SK-N-SH (cell line): ENCODE measurements around the gene STAT5B.

Experiments used
- CHD2 ChIP-seq: fragments of 150-350 bp; IDR thresholded peaks from 2 replicates; pipeline ENCODE4 v1.6.1; 2018; ENCODE audit warnings: low read length; ENCODE audit not compliant: partially characterized antibody
- FOSL2 ChIP-seq: IDR thresholded peaks from 2 replicates; pipeline ENCODE4 v1.4.0; 2012; ENCODE audit warnings: low read depth, mild to moderate bottlenecking, moderate library complexity, borderline replicate concordance
- GATA2 ChIP-seq: sonication (generic); formaldehyde crosslinking; IDR thresholded peaks from 2 replicates; pipeline ENCODE4 v1.5.0; 2020; ENCODE audit warnings: mild to moderate bottlenecking, missing genetic modification reagents
- MXI1 ChIP-seq: IDR thresholded peaks from 2 replicates; pipeline ENCODE4 v1.6.1; 2012; ENCODE audit warnings: mild to moderate bottlenecking, low read depth, low read length, improper control_type of control experiment
- POLR2AphosphoS5 ChIP-seq: IDR thresholded peaks from 2 replicates; pipeline ENCODE4 v1.6.1; 2012; ENCODE audit warnings: low read depth, low read length
- RAD21 ChIP-seq: IDR thresholded peaks from 2 replicates; pipeline ENCODE4 v1.6.1; 2012; ENCODE audit warnings: mild to moderate bottlenecking, low read length
- RCOR1 ChIP-seq: fragments of 150-350 bp; IDR thresholded peaks from 2 replicates; pipeline ENCODE4 v1.6.1; 2017; ENCODE audit warnings: antibody characterized with exemption, low read length
- RFX5 ChIP-seq: IDR thresholded peaks from 2 replicates; pipeline ENCODE4 v1.6.1; 2012; ENCODE audit warnings: mild to moderate bottlenecking, improper control_type of control experiment, low read length
- SIN3A ChIP-seq: IDR thresholded peaks from 2 replicates; pipeline ENCODE4 v1.6.1; 2012; ENCODE audit warnings: low read depth, mild to moderate bottlenecking, low read length, moderate library complexity, borderline replicate concordance
- SMC3 ChIP-seq: IDR thresholded peaks from 2 replicates; pipeline ENCODE4 v1.6.1; 2012; ENCODE audit warnings: low read depth, low read length, improper control_type of control experiment
- TAF1 ChIP-seq: IDR thresholded peaks from 2 replicates; pipeline ENCODE4 v1.6.1; 2012; ENCODE audit warnings: low read depth, mild to moderate bottlenecking, low read length, moderate library complexity, borderline replicate concordance
- TF ChIP-seq, protein P1 (sequence below): fragments of 200-600 bp; sonication (generic); IDR thresholded peaks from 2 replicates; pipeline ENCODE4 v1.6.1; 2017; ENCODE audit warnings: antibody characterized with exemption, mild to moderate bottlenecking, moderate library complexity
- TF ChIP-seq, protein P2 (sequence below): IDR thresholded peaks from 2 replicates; pipeline ENCODE4 v1.6.1; 2012; ENCODE audit warnings: mild to moderate bottlenecking, low read depth, low read length, moderate library complexity
- TF ChIP-seq, protein P3 (sequence below): IDR thresholded peaks from 2 replicates; pipeline ENCODE4 v1.4.0; 2012; ENCODE audit warnings: low read depth, borderline replicate concordance

DNA sequence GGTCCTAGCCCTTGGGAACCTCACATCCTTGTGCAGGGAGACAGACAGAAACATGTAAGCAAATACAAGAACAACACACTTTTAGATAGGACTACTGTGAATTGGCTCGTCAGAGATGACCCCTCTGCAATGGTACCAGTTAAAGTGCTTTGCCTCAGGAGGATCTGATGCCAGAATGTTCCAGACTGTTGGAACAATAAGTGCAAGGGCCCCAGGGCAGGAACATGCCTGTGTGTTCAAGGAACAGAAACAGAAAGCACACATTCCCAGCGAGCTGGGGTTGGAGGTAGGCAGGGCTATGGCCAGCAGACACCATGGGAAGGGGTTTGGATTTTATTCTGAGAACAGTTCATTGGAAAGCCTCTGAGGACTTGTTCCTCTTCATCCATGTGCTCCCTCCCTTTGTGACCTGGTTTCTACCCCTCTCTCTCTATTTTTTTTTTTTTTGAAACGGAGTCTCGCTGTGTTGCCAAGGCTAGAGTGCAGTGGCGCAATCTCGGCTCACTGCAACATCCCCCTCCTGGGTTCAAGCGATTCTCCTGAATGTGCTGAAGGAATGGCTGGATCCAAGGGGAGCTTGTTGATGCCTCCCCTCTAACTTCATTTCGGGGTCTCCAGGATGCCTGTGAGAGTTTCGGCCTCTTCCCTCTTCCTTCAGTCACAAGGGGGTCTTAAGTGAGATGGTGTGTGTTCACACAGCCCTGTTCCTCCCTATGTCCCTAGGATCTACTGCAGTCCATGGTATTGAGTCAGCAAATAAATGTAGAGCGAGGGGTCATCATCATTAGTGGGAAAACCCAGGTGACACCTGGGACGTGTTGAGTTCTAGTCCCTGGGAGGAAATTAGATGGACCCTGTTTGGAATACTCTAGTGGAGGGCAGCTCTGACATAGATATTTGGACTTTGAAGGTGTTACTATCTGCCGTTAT is 18.5 kb upstream of the STAT5B start:
- TF ChIP-seq, protein P1, sequence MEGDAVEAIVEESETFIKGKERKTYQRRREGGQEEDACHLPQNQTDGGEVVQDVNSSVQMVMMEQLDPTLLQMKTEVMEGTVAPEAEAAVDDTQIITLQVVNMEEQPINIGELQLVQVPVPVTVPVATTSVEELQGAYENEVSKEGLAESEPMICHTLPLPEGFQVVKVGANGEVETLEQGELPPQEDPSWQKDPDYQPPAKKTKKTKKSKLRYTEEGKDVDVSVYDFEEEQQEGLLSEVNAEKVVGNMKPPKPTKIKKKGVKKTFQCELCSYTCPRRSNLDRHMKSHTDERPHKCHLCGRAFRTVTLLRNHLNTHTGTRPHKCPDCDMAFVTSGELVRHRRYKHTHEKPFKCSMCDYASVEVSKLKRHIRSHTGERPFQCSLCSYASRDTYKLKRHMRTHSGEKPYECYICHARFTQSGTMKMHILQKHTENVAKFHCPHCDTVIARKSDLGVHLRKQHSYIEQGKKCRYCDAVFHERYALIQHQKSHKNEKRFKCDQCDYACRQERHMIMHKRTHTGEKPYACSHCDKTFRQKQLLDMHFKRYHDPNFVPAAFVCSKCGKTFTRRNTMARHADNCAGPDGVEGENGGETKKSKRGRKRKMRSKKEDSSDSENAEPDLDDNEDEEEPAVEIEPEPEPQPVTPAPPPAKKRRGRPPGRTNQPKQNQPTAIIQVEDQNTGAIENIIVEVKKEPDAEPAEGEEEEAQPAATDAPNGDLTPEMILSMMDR: no peak
- no peak for TF ChIP-seq RFX5
- TF ChIP-seq RCOR1: no peak
- TF ChIP-seq TAF1: no peak
- TF ChIP-seq, protein P2, sequence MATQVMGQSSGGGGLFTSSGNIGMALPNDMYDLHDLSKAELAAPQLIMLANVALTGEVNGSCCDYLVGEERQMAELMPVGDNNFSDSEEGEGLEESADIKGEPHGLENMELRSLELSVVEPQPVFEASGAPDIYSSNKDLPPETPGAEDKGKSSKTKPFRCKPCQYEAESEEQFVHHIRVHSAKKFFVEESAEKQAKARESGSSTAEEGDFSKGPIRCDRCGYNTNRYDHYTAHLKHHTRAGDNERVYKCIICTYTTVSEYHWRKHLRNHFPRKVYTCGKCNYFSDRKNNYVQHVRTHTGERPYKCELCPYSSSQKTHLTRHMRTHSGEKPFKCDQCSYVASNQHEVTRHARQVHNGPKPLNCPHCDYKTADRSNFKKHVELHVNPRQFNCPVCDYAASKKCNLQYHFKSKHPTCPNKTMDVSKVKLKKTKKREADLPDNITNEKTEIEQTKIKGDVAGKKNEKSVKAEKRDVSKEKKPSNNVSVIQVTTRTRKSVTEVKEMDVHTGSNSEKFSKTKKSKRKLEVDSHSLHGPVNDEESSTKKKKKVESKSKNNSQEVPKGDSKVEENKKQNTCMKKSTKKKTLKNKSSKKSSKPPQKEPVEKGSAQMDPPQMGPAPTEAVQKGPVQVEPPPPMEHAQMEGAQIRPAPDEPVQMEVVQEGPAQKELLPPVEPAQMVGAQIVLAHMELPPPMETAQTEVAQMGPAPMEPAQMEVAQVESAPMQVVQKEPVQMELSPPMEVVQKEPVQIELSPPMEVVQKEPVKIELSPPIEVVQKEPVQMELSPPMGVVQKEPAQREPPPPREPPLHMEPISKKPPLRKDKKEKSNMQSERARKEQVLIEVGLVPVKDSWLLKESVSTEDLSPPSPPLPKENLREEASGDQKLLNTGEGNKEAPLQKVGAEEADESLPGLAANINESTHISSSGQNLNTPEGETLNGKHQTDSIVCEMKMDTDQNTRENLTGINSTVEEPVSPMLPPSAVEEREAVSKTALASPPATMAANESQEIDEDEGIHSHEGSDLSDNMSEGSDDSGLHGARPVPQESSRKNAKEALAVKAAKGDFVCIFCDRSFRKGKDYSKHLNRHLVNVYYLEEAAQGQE: no peak
- no peak for TF ChIP-seq POLR2AphosphoS5
- no peak for TF ChIP-seq MXI1
- TF ChIP-seq SMC3: no peak
- no peak for TF ChIP-seq RAD21
- no peak for TF ChIP-seq FOSL2
- TF ChIP-seq, protein P3, sequence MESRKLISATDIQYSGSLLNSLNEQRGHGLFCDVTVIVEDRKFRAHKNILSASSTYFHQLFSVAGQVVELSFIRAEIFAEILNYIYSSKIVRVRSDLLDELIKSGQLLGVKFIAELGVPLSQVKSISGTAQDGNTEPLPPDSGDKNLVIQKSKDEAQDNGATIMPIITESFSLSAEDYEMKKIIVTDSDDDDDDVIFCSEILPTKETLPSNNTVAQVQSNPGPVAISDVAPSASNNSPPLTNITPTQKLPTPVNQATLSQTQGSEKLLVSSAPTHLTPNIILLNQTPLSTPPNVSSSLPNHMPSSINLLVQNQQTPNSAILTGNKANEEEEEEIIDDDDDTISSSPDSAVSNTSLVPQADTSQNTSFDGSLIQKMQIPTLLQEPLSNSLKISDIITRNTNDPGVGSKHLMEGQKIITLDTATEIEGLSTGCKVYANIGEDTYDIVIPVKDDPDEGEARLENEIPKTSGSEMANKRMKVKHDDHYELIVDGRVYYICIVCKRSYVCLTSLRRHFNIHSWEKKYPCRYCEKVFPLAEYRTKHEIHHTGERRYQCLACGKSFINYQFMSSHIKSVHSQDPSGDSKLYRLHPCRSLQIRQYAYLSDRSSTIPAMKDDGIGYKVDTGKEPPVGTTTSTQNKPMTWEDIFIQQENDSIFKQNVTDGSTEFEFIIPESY: no peak
- no peak for TF ChIP-seq GATA2
- TF ChIP-seq CHD2: no peak
- TF ChIP-seq SIN3A: no peak
